Measurements from ENCODE around the gene NNAT. TPM values are rescaled to one million over a fixed set of nuclear protein-coding genes. Genes with fewer than 3 reads are reported as not detected.

Gene NNAT
- total RNA-seq, 1 donor from 2014 or later, result not detected

DNA sequence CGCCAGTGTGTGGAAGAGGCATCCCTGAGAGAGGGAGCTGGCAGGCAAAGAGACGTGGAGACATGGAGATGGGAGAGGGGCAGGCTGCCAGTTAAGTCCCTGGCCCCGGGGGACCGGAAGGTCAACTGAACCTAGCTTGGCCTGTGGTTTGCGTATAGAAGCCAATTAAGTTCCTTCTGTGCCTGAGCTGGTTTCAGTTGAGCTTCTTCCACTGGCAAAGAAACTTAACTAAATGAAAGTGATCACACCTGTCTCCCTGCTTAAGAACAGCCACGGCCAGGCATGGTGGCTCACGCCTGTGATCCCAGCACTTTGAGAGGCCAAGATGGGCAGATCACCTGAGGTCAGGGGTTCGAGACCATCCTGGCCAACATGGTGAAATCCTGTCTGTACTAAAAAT is 26.7 kb upstream of the NNAT start:
- Mint-ChIP-seq H3K4me1 (peaks cover 11% of the 10 kb centered on the region), H3K36me3 (no peaks in the 10 kb centered on the region), H3K27ac (no peak overlapping the region), H3K9me3 (no peaks in the 10 kb centered on the region), H3K27me3 (ENCODE audit: insufficient read depth, low read depth) (no peaks in the 10 kb centered on the region), H3K4me3 (no peak overlapping the region)
- no peaks in the 10 kb centered on the region for H3K79me2 ChIP-seq (ENCODE audit: low read depth)
- H3K9ac ChIP-seq, result no peak overlapping the region
- no peak overlapping the region for H3K27ac ChIP-seq
- H3K4me3 ChIP-seq, result no peak overlapping the region
- DNase-seq (ENCODE audit: low spot score), result no peak
- no peaks in the 10 kb centered on the region for H3K36me3 ChIP-seq
- no peak for TF ChIP-seq EZH2phosphoT487 (IDR thresholded peaks at IDR 0.05)
- no peak for TF ChIP-seq EZH2 (IDR thresholded peaks at IDR 0.05)
- TF ChIP-seq, protein P1, sequence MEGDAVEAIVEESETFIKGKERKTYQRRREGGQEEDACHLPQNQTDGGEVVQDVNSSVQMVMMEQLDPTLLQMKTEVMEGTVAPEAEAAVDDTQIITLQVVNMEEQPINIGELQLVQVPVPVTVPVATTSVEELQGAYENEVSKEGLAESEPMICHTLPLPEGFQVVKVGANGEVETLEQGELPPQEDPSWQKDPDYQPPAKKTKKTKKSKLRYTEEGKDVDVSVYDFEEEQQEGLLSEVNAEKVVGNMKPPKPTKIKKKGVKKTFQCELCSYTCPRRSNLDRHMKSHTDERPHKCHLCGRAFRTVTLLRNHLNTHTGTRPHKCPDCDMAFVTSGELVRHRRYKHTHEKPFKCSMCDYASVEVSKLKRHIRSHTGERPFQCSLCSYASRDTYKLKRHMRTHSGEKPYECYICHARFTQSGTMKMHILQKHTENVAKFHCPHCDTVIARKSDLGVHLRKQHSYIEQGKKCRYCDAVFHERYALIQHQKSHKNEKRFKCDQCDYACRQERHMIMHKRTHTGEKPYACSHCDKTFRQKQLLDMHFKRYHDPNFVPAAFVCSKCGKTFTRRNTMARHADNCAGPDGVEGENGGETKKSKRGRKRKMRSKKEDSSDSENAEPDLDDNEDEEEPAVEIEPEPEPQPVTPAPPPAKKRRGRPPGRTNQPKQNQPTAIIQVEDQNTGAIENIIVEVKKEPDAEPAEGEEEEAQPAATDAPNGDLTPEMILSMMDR (IDR thresholded peaks at IDR 0.05), result no peak
- H3K4me1 ChIP-seq, result no peaks in the 10 kb centered on the region
- no peak overlapping the region for H2AFZ ChIP-seq (replicated peaks)
- no peaks in the 10 kb centered on the region for H3K27me3 ChIP-seq
- H3K9me3 ChIP-seq (ENCODE audit: low read depth), result no peaks in the 10 kb centered on the region
- no peaks in the 10 kb centered on the region for H4K20me1 ChIP-seq (ENCODE audit: low read depth)
- no peaks in the 10 kb centered on the region for H3F3A ChIP-seq (ENCODE audit: low read depth)
- H3K4me2 ChIP-seq, result no peak overlapping the region

DNA sequence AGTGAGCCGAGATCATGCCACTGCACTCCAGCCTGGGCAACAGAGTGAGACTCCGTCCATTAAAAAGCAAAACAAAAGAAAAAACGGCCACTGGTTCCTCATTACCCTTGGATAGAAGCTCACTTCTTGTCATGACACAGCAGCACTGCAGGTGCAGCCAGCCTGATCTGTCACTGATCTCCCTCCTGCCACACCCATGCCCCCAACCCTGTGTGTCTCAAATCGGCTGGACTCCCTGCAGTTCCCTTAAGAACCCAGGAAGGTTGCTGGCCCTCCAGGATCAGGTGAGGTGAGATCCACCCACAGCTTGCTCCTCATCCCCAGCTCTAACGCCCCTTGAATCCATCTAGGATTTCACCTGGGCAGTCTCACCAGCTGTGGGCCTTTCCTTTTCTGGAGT is 26.3 kb upstream of the NNAT start:
- Histone ChIP-seq H3F3A (ENCODE audit: low read depth) (no peaks in the 10 kb centered on the region), H3K27ac (no peak overlapping the region), H3K4me3 (no peak overlapping the region), H3K4me2 (no peak overlapping the region), H3K79me2 (ENCODE audit: low read depth) (no peaks in the 10 kb centered on the region), H3K9me3 (ENCODE audit: low read depth) (no peaks in the 10 kb centered on the region), H3K4me1 (no peaks in the 10 kb centered on the region), H2AFZ (replicated peaks) (no peak overlapping the region), H3K36me3 (no peaks in the 10 kb centered on the region), H4K20me1 (ENCODE audit: low read depth) (no peaks in the 10 kb centered on the region), H3K27me3 (no peaks in the 10 kb centered on the region), H3K9ac (no peak overlapping the region)
- H3K4me3 Mint-ChIP-seq, result no peak overlapping the region
- H3K36me3 Mint-ChIP-seq, result no peaks in the 10 kb centered on the region
- peaks cover 11% of the 10 kb centered on the region for H3K4me1 Mint-ChIP-seq
- no peak overlapping the region for H3K27ac Mint-ChIP-seq
- DNase-seq (ENCODE audit: low spot score), result no peak
- H3K9me3 Mint-ChIP-seq, result no peaks in the 10 kb centered on the region
- TF ChIP-seq, protein P1 (IDR thresholded peaks at IDR 0.05), result no peak
- TF ChIP-seq EZH2 (IDR thresholded peaks at IDR 0.05) (no peak), EZH2phosphoT487 (IDR thresholded peaks at IDR 0.05) (no peak)
- no peaks in the 10 kb centered on the region for H3K27me3 Mint-ChIP-seq (ENCODE audit: insufficient read depth, low read depth)

DNA sequence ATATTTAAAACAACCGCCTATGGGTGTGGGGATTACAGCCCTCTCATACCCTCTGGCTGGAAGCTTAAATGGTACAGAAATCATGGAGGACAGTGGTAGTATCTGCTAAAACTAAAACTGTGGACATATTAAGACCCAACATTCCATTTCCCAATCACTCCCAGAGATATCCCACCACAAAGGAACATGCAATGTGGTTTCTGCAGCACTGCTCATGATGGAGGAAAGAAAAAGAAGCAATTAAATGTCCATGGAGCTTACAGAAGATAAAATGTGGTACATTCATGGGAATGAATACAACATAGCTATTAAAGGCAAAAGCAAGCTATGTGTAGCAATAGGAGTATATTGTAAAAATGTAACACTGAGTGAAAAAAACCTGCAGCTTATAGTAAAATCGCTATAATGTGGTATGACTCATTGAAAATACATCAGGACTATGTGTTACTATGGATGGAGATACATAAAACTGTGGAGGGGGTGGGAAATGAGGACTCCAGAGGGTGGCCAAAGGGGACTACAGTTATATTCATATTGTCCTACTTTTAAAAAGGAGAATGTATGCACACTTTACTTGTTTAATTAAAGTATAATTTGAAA is 22.9 kb upstream of the NNAT start:
- no peaks in the 10 kb centered on the region for H3K27me3 Mint-ChIP-seq (ENCODE audit: insufficient read depth, low read depth)
- no peak overlapping the region for H2AFZ ChIP-seq (replicated peaks)
- H3K4me1 Mint-ChIP-seq, result no peaks in the 10 kb centered on the region
- H3K4me1 ChIP-seq, result no peaks in the 10 kb centered on the region
- H3K4me2 ChIP-seq, result no peak overlapping the region
- H3K27me3 ChIP-seq, result no peaks in the 10 kb centered on the region
- no peaks in the 10 kb centered on the region for H4K20me1 ChIP-seq (ENCODE audit: low read depth)
- H3K9me3 Mint-ChIP-seq, result no peaks in the 10 kb centered on the region
- H3K79me2 ChIP-seq (ENCODE audit: low read depth), result no peaks in the 10 kb centered on the region
- H3K9ac ChIP-seq, result no peak overlapping the region
- TF ChIP-seq EZH2 (IDR thresholded peaks at IDR 0.05) (no peak), EZH2phosphoT487 (IDR thresholded peaks at IDR 0.05) (no peak)
- TF ChIP-seq, protein P1 (IDR thresholded peaks at IDR 0.05), result no peak
- no peaks in the 10 kb centered on the region for H3K36me3 ChIP-seq
- no peak overlapping the region for H3K27ac Mint-ChIP-seq
- no peak overlapping the region for H3K4me3 ChIP-seq
- no peaks in the 10 kb centered on the region for H3K36me3 Mint-ChIP-seq
- peaks cover 7% of the 10 kb centered on the region for H3F3A ChIP-seq (ENCODE audit: low read depth)
- H3K9me3 ChIP-seq (ENCODE audit: low read depth), result no peaks in the 10 kb centered on the region
- H3K27ac ChIP-seq, result no peak overlapping the region
- DNase-seq (ENCODE audit: low spot score), result no peak
- H3K4me3 Mint-ChIP-seq, result no peak overlapping the region
